ENCODE results near the gene DPH1.

DPH1 gene

GRCh38 chr17:2023256-2023655 is 6.7 kb upstream of the DPH1 start:
- Histone ChIP-seq H3K36me3 (ENCODE audit: control insufficient read depth in 2 of 2, insufficient read depth in 1 of 2, low read length in 2 of 2) (no peaks in the 10 kb centered on the region), H3K27ac (ENCODE audit: extremely low read depth, low read depth, low read length) (no peak overlapping the region), H3K4me1 (ENCODE audit: control insufficient read depth, insufficient read depth, low read length) (peaks cover 10% of the 10 kb centered on the region; the same call in 1 of the 2 replicates), H3K9me3 (ENCODE audit: control insufficient read depth, insufficient read depth, low read depth, low read length) (no peaks in the 10 kb centered on the region), H3K4me3 (ENCODE audit: low read depth, low read length) (no peak overlapping the region)
- TF ChIP-seq ZNF239 (tag by site-specific recombination; IDR thresholded peaks at IDR 0.05) (no peak), SCRT2 (tag by site-specific recombination; IDR thresholded peaks at IDR 0.05) (no peak), ZNF169 (tag by site-specific recombination; IDR thresholded peaks at IDR 0.05) (no peak), ZNF600 (tag by site-specific recombination; IDR thresholded peaks at IDR 0.05) (0 out of 2 replicates have a peak, but pooled peaks have one; percentile 16), ZNF248 (tag by site-specific recombination; IDR thresholded peaks at IDR 0.05) (no peak), SALL2 (tag by site-specific recombination; IDR thresholded peaks at IDR 0.05; ENCODE audit: borderline replicate concordance) (no peak), ZNF548 (tag by site-specific recombination; IDR thresholded peaks at IDR 0.05) (no peak)
- POLR2A ChIA-PET = interaction anchor here (0.6 to 3.5 kb wide), 4 partner anchors 108 to 301 kb away, joined by 5 to 19 read pairs (median 6); no protein-coding TSS in a partner anchor
- CTCF ChIA-PET = interaction anchor here (0.5 to 12.2 kb wide), 7 partner anchors 11 to 158 kb away, joined by 3 to 145 read pairs (median 3); no protein-coding TSS in a partner anchor

GRCh38 chr17:2023692-2024571 is 6.0 kb upstream of the DPH1 start:
- POLR2A ChIA-PET = interaction anchor here (0.6 to 3.5 kb wide), 5 partner anchors 10 to 240 kb away, joined by 3 to 19 read pairs (median 5); partner anchors contain the start of genes RPA1 and SMYD4
- Histone ChIP-seq H3K4me1 (ENCODE audit: control insufficient read depth, insufficient read depth, low read length) (peaks cover 10% of the 10 kb centered on the region; the same call in 1 of the 2 replicates), H3K27ac (ENCODE audit: extremely low read depth, low read depth, low read length) (no peak overlapping the region; the same call in 1 of the 2 replicates), H3K9me3 (ENCODE audit: control insufficient read depth, insufficient read depth, low read depth, low read length) (no peaks in the 10 kb centered on the region), H3K36me3 (ENCODE audit: control insufficient read depth in 2 of 2, insufficient read depth in 1 of 2, low read length in 2 of 2) (no peaks in the 10 kb centered on the region), H3K4me3 (ENCODE audit: low read depth, low read length) (peak overlapping the region; percentile 40)
- CTCF ChIA-PET = interaction anchor here (0.5 to 12.2 kb wide), 10 partner anchors 11 to 121 kb away, joined by 3 to 145 read pairs (median 3); no protein-coding TSS in a partner anchor
- no peak for TF ChIP-seq ZNF670 (tag by site-specific recombination; IDR thresholded peaks at IDR 0.05; ENCODE audit: low read depth)
- no peak for TF ChIP-seq YY2 (tag by site-specific recombination; IDR thresholded peaks at IDR 0.05)
- TF ChIP-seq ZNF292 (tag by site-specific recombination; IDR thresholded peaks at IDR 0.05; ENCODE audit: borderline replicate concordance, low read depth) = no peak
- TF ChIP-seq ZNF211 (tag by site-specific recombination; IDR thresholded peaks at IDR 0.05; ENCODE audit: low read depth) = 0 out of 2 replicates have a peak, but pooled peaks have one; percentile 39
- no peak for TF ChIP-seq MYNN (tag by site-specific recombination; IDR thresholded peaks at IDR 0.05; ENCODE audit: borderline replicate concordance)
- TF ChIP-seq ZBTB21 (tag by site-specific recombination; IDR thresholded peaks at IDR 0.05) = no peak
- peak; percentile 57 for TF ChIP-seq IKZF3 (tag by site-specific recombination; IDR thresholded peaks at IDR 0.05)
- TF ChIP-seq ZNF121 (tag by site-specific recombination; IDR thresholded peaks at IDR 0.05) = no peak
- TF ChIP-seq ZNF621 (tag by site-specific recombination; IDR thresholded peaks at IDR 0.05) = no peak
- TF ChIP-seq ZNF341 (tag by site-specific recombination; IDR thresholded peaks at IDR 0.05; ENCODE audit: low read depth) = peak; percentile 74
- no peak for TF ChIP-seq ZFP37 (tag by site-specific recombination; IDR thresholded peaks at IDR 0.05)
- TF ChIP-seq ZNF366 (tag by site-specific recombination; conservative IDR thresholded peaks at IDR 0.05) = no peak
- TF ChIP-seq YY1 (tag by site-specific recombination; IDR thresholded peaks at IDR 0.05) = no peak; the same call in 1 of the 2 replicates
- TF ChIP-seq ZBTB49 (tag by site-specific recombination; IDR thresholded peaks at IDR 0.05; ENCODE audit: low read depth) = no peak
- no peak for TF ChIP-seq ZNF677 (tag by site-specific recombination; IDR thresholded peaks at IDR 0.05)
- no peak for TF ChIP-seq ZNF624 (tag by site-specific recombination; IDR thresholded peaks at IDR 0.05)
- no peak for TF ChIP-seq ZNF266 (tag by site-specific recombination; IDR thresholded peaks at IDR 0.05; ENCODE audit: low read depth)
- no peak for TF ChIP-seq ZNF433 (tag by site-specific recombination; IDR thresholded peaks at IDR 0.05; ENCODE audit: low read depth)
- peak; percentile 92 for TF ChIP-seq GLIS1 (tag by site-specific recombination; IDR thresholded peaks at IDR 0.05)
- TF ChIP-seq ZNF561 (tag by site-specific recombination; IDR thresholded peaks at IDR 0.05; ENCODE audit: borderline replicate concordance) = peak; percentile 54; the same call in 1 of the 2 replicates
- TF ChIP-seq ZNF140 (tag by site-specific recombination; IDR thresholded peaks at IDR 0.05) = no peak
- no peak for TF ChIP-seq ZNF623 (tag by site-specific recombination; IDR thresholded peaks at IDR 0.05)
- TF ChIP-seq ZNF843 (tag by site-specific recombination; IDR thresholded peaks at IDR 0.05) = no peak
- no peak for TF ChIP-seq ZNF776 (tag by site-specific recombination; IDR thresholded peaks at IDR 0.05; ENCODE audit: borderline replicate concordance)
- peak; percentile 57; the same call in 1 of the 2 replicates for TF ChIP-seq GLIS2 (tag by site-specific recombination; IDR thresholded peaks at IDR 0.05)
- TF ChIP-seq KLF17 (tag by site-specific recombination; IDR thresholded peaks at IDR 0.05) = no peak

Measured in HEK293 (cell line).